ENCODE results near the gene SORBS1.

GRCh38 chr10:95469251-95469650 lies 91.9 kb downstream of the SORBS1 start:
- no peak for TF ChIP-seq CTCF (IDR thresholded peaks at IDR 0.05)
- TF ChIP-seq POLR2AphosphoS5 (IDR thresholded peaks at IDR 0.05; ENCODE audit: insufficient read depth in 1 of 2, low read depth in 1 of 2) = no peak
